ENCODE results near the gene KDM3B. TPM values are rescaled to one million over a fixed set of nuclear protein-coding genes. Genes with fewer than 3 reads are reported as not detected.

KDM3B gene
- total and polyA plus RNA-seq, 2 of the 8 experiments (the other 6 are each of a cell fraction or from before 2014, with no cell fraction given) = 27.1 to 78.1 TPM

DNA sequence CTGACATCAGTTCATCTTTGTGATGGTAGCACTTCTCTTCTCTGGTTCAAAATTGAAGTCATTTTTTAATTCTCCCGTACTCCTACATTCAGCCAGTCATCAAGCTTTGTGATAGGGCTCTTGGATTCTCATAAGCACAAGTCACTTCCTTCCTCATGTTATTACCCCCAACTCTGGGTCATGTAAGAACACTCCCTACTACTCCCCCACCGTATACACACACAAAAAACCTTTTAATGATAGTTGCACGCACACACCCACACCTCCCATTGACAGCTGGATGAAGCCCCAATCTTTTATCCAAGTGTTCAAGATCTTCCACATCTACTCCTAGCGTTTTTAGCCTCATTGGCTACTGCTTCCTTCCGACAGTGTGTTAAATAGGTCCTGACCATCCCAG lies 16.8 kb downstream of the KDM3B start (continued):
- TF ChIP-seq SAP30 (IDR thresholded peaks at IDR 0.05; ENCODE audit: insufficient read depth, insufficient replicate concordance, low read length) (no peak), TBP (IDR thresholded peaks at IDR 0.05; ENCODE audit: low read depth, low read length) (no peak)
- TF ChIP-seq, protein P1, sequence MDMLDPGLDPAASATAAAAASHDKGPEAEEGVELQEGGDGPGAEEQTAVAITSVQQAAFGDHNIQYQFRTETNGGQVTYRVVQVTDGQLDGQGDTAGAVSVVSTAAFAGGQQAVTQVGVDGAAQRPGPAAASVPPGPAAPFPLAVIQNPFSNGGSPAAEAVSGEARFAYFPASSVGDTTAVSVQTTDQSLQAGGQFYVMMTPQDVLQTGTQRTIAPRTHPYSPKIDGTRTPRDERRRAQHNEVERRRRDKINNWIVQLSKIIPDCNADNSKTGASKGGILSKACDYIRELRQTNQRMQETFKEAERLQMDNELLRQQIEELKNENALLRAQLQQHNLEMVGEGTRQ (IDR thresholded peaks at IDR 0.05; ENCODE audit: low read length) = no peak

Data from H1 (cell line).